HG03469 (cell line): Measurements from ENCODE around the gene CSRP1.
"Not testable (repeated sequence)": the region's sequence is repeated elsewhere in the genome, so short reads cannot be mapped to it uniquely, and the experiment has no call there.

Experiments
- ATAC-seq: cut with Tn5 transposase; IDR thresholded peaks from one replicate; pipeline ENCODE4 v1.9.1; 2021; ENCODE audit warnings: mild to moderate bottlenecking, moderate library complexity, moderate number of reproducible peaks; ENCODE audit not compliant: unreplicated experiment

CSRP1 gene

GRCh38 chr1:201497935-201498509 is 8.9 kb downstream of the CSRP1 start:
- ATAC-seq = no peak

- no peak for ATAC-seq
Observed at GRCh38 chr1:201496296-201496690, 10.6 kb downstream of the CSRP1 start.

GRCh38 chr1:201495551-201496295 is 11.2 kb downstream of the CSRP1 start:
- ATAC-seq = no peak

GRCh38 chr1:201493757-201494617 is 12.9 kb downstream of the CSRP1 start:
- ATAC-seq = no peak

GRCh38 chr1:201493026-201493656 is 13.8 kb downstream of the CSRP1 start:
- ATAC-seq = not testable (repeated sequence)

GRCh38 chr1:201491896-201492511 is 14.9 kb downstream of the CSRP1 start:
- ATAC-seq = no peak

GRCh38 chr1:201490708-201491131 is 16.2 kb downstream of the CSRP1 start:
- no peak for ATAC-seq

- no peak for ATAC-seq
Observed at GRCh38 chr1:201489643-201490261, 17.2 kb downstream of the CSRP1 start.

GRCh38 chr1:201488830-201489589 is 17.9 kb downstream of the CSRP1 start:
- ATAC-seq = no peak

GRCh38 chr1:201487742-201488141 is 19.2 kb downstream of the CSRP1 start:
- ATAC-seq = no peak

GRCh38 chr1:201486187-201486586 is 20.7 kb downstream of the CSRP1 start:
- ATAC-seq = no peak

GRCh38 chr1:201485184-201485774 is 21.6 kb downstream of the CSRP1 start:
- no peak for ATAC-seq

GRCh38 chr1:201483373-201483949 is 23.5 kb downstream of the CSRP1 start:
- no peak for ATAC-seq

- ATAC-seq = no peak
Observed at GRCh38 chr1:201482755-201483154, 24.2 kb downstream of the CSRP1 start.

GRCh38 chr1:201481761-201482493 is 25.0 kb downstream of the CSRP1 start:
- ATAC-seq = peak; percentile 61

GRCh38 chr1:201481004-201481380 is 25.9 kb downstream of the CSRP1 start:
- ATAC-seq = no peak

GRCh38 chr1:201480231-201481003 is 26.5 kb downstream of the CSRP1 start:
- no peak for ATAC-seq
